HCT116 (cell line): Measurements from ENCODE around the gene SELENOH. TPM values are rescaled to one million over a fixed set of nuclear protein-coding genes. Genes with fewer than 3 reads are reported as not detected.

Experiments
- ATAC-seq: fragments of 200-7000 bp; cut with Tn5 transposase; 2 replicates; pipeline ENCODE4 v1.9.1; 2020; ENCODE audit warnings: mild to moderate bottlenecking, moderate library complexity
- BruUV-seq: library from RNA; stranded (reverse); fragments of 400-500 nt; replicated peaks from 2 replicates; lab custom pipeline; 2021; lab: Mats Ljungman, UMichigan
- CTCF ChIA-PET: fragments of 300-600 bp; sonication (Branson Sonifier 250); formaldehyde crosslinking; loops from one replicate; lab custom pipeline; 2021; ENCODE audit warnings: antibody characterized with exemption; lab: Charles Lee
- POLR2A ChIA-PET: fragments of 300-600, 350-600 bp; sonication (Branson Sonifier 250); formaldehyde crosslinking; loops from one replicate; lab custom pipeline; 2021; ENCODE audit warnings: antibody characterized with exemption; lab: Charles Lee
- RAD21 ChIA-PET, 2 experiments: fragments of 300-600 bp; sonication (Branson Sonifier 250); formaldehyde crosslinking; loops; one replicate each; lab custom pipeline; 2023; ENCODE audit warnings: low total read pairs in 2 of 2; ENCODE audit not compliant: uncharacterized antibody in 2 of 2, unreplicated experiment in 2 of 2, low non-redundant PET in 1 of 2; lab: Charles Lee
- DNase-seq: peaks from one replicate; pipeline ENCODE4 v3.0.0-alpha.2; 2010; ENCODE audit warnings: low read depth, low spot score
- H2AFZ ChIP-seq: fragments of 200-600 bp; shearing (Covaris generic), sonication (generic); 2 replicates; pipeline ENCODE4 v1.6.1; 2017; ENCODE audit warnings: low read depth, mixed run types, mixed read lengths, antibody characterized with exemption, low read length; ENCODE audit not compliant: poor library complexity, severe bottlenecking
- H3K27ac ChIP-seq: 2 replicates; pipeline ENCODE4 v1.5.1; 2012; ENCODE audit warnings: low read depth, low read length
- H3K27me3 ChIP-seq: fragments of 200-600 bp; sonication (generic); 2 replicates; pipeline ENCODE4 v1.6.1; 2016; ENCODE audit warnings: mixed run types, low read length, mixed read lengths; ENCODE audit not compliant: insufficient read depth
- H3K36me3 ChIP-seq, 2 experiments: fragments of 200-500 bp in 1 of 2; fragments of 200-600 bp in 1 of 2; sonication (Bioruptor generic) in 1 of 2; sonication (generic) in 1 of 2; 2 replicates each; pipeline versions ENCODE4 v1.5.1 to v1.6.1; 2014 to 2016; ENCODE audit warnings: low read length in 2 of 2, inconsistent platforms in 1 of 2, mixed read lengths in 1 of 2, mixed run types in 1 of 2; ENCODE audit not compliant: insufficient read depth in 2 of 2, control insufficient read depth in 1 of 2
- H3K4me1 ChIP-seq, 2 experiments: fragments of 200-600 bp in 1 of 2; sonication (generic) in 1 of 2; 2 replicates each; pipeline versions ENCODE4 v1.5.1 to v1.6.1; 2012 to 2017; ENCODE audit warnings: low read length in 2 of 2, inconsistent platforms in 1 of 2, mild to moderate bottlenecking in 1 of 2, mixed read lengths in 1 of 2, mixed run types in 1 of 2, moderate library complexity in 1 of 2; ENCODE audit not compliant: insufficient read depth in 2 of 2, control insufficient read depth in 1 of 2
- H3K4me2 ChIP-seq: fragments of 200-600 bp; sonication (generic); 2 replicates; pipeline ENCODE4 v1.6.1; 2017; ENCODE audit warnings: mixed run types, low read length, mixed read lengths
- H3K4me3 ChIP-seq, 2 experiments: fragments of 200-600 bp in 1 of 2; sonication (generic) in 1 of 2; replicated peaks in 1 of 2; 2 replicates each; pipeline ENCODE4 v1.5.1; 2011 to 2016; ENCODE audit warnings: low read length in 2 of 2, control low read depth in 1 of 2, low read depth in 1 of 2, mild to moderate bottlenecking in 1 of 2, mixed read lengths in 1 of 2, mixed run types in 1 of 2
- H3K79me2 ChIP-seq: fragments of 200-600 bp; sonication (generic); 2 replicates; pipeline ENCODE4 v1.6.1; 2017; ENCODE audit warnings: mild to moderate bottlenecking, mixed run types, low read length, moderate library complexity, mixed read lengths; ENCODE audit not compliant: insufficient read depth
- H3K9ac ChIP-seq: fragments of 200-600 bp; sonication (generic); 2 replicates; pipeline ENCODE4 v1.6.1; 2016; ENCODE audit warnings: low read length, mixed read lengths
- H3K9me2 ChIP-seq: fragments of 200-600 bp; sonication (generic), shearing (Covaris generic); 2 replicates; pipeline ENCODE4 v1.6.1; 2017; ENCODE audit warnings: mixed run types, mild to moderate bottlenecking, moderate library complexity; ENCODE audit not compliant: insufficient read depth
- H3K9me3 ChIP-seq, 2 experiments: fragments of 200-500 bp in 1 of 2; fragments of 200-600 bp in 1 of 2; sonication (Bioruptor generic) in 1 of 2; sonication (generic) in 1 of 2; 2 replicates each; pipeline ENCODE4 v1.6.1; 2014 to 2017; ENCODE audit warnings: low read length in 2 of 2, mixed read lengths in 2 of 2, inconsistent platforms in 1 of 2, low read depth in 1 of 2, mild to moderate bottlenecking in 1 of 2, mixed run types in 1 of 2, moderate library complexity in 1 of 2; ENCODE audit not compliant: control insufficient read depth in 1 of 2, insufficient read depth in 1 of 2
- H4K20me1 ChIP-seq: fragments of 200-600 bp; sonication (generic), shearing (Covaris generic); 2 replicates; pipeline ENCODE4 v1.6.1; 2017; ENCODE audit warnings: mixed run types, mild to moderate bottlenecking, moderate library complexity; ENCODE audit not compliant: insufficient read depth
- CBX3 ChIP-seq: IDR thresholded peaks from 2 replicates; pipeline ENCODE4 v1.6.1; 2012; ENCODE audit warnings: low read depth
- EZH2phosphoT487 ChIP-seq: fragments of 200-600 bp; IDR thresholded peaks from 2 replicates; pipeline ENCODE4 v1.6.1; 2018; ENCODE audit warnings: antibody characterized with exemption, borderline replicate concordance
- FOSL1 ChIP-seq: IDR thresholded peaks from 2 replicates; pipeline ENCODE4 v1.6.1; 2012; ENCODE audit warnings: low read depth
- JUND ChIP-seq: IDR thresholded peaks from 2 replicates; pipeline ENCODE4 v1.6.1; 2012
- SP1 ChIP-seq: IDR thresholded peaks from 2 replicates; pipeline ENCODE4 v1.6.1; 2012; ENCODE audit warnings: low read depth
- YY1 ChIP-seq: IDR thresholded peaks from 2 replicates; pipeline ENCODE4 v1.6.1; 2011; ENCODE audit warnings: low read length, low read depth, moderate library complexity, mild to moderate bottlenecking; ENCODE audit not compliant: insufficient replicate concordance; ENCODE audit errors: extremely low read depth
- intact Hi-C: fragments of 100-400 bp; cut with micrococcal nuclease; formaldehyde crosslinking; loops from 2 replicates; pipeline ENCODE4 v1.10.0; 2022
- total RNA-seq: library from RNA; stranded (reverse); gene quantifications from one replicate; pipeline ENCODE4 v1.2.1, GENCODE V29; 2021; ENCODE audit not compliant: unreplicated experiment

SELENOH gene
- total RNA-seq, 1 experiment from 2014 or later, result 194 TPM

GRCh38 chr11:57772562-57772961 lies 31.3 kb downstream of the SELENOH start:
- peaks cover 81 to 82% of the 10 kb centered on the region in 2 experiments for H3K4me1 ChIP-seq
- POLR2A ChIA-PET, result interaction anchor here (0.7 to 1.5 kb wide), 3 partner anchors 11 to 810 kb away, joined by 3 to 9 read pairs (median 6); partner anchors contain the start of gene CTNND1
- TF ChIP-seq EZH2phosphoT487 (no peak), FOSL1 (peak; percentile 48; the same call in 1 of the 2 replicates), CBX3 (peak; percentile 4; the same call in 1 of the 2 replicates), SP1 (peak; percentile 47; the same call in 1 of the 2 replicates)
- TF ChIP-seq, all 23 proteins: peak for 3
- DNase-seq (no peak), ATAC-seq (peak; percentile 57)
- Histone ChIP-seq H3K4me2 (peak overlapping the region; percentile 57), H3K27ac (peak overlapping the region; percentile 54), H3K27me3 (no peaks in the 10 kb centered on the region), H3K4me3 (peak overlapping the region in 1 of 2 experiments; percentile 3; a peak in 2 of 4 replicates), H3K79me2 (peaks cover 98% of the 10 kb centered on the region), H3K9me3 (no peaks in the 10 kb centered on the region), H3K36me3 (no peaks in the 10 kb centered on the region), H2AFZ (no peak overlapping the region), H3K9ac (peak overlapping the region; percentile 19), H3K9me2 (no peaks in the 10 kb centered on the region), H4K20me1 (peaks cover 4% of the 10 kb centered on the region; the same call in 1 of the 2 replicates)
- intact Hi-C loops, result no loop called here
- BruUV-seq, result no TSS peak
- ChIA-PET RAD21 (interaction anchor here in 1 of 2 experiments (0.7 kb wide), 1 partner anchor 451 kb away, joined by 3 read pairs; no protein-coding TSS in a partner anchor), CTCF (interaction anchor here (1.3 kb wide), 1 partner anchor 9 kb away, joined by 3 read pairs; no protein-coding TSS in a partner anchor)

GRCh38 chr11:57773026-57773598 lies 31.8 kb downstream of the SELENOH start:
- Histone ChIP-seq H3K27ac (no peak overlapping the region; the same call in 1 of the 2 replicates), H3K36me3 (no peaks in the 10 kb centered on the region), H3K4me3 (peak overlapping the region in 1 of 2 experiments; percentile 3; a peak in 1 of 4 replicates), H3K9me3 (no peaks in the 10 kb centered on the region), H4K20me1 (peaks cover 4% of the 10 kb centered on the region; the same call in 1 of the 2 replicates), H3K9me2 (no peaks in the 10 kb centered on the region), H3K27me3 (no peaks in the 10 kb centered on the region), H3K79me2 (peaks cover 98% of the 10 kb centered on the region), H3K4me1 (peaks cover 86 to 88% of the 10 kb centered on the region in 2 experiments), H3K4me2 (peak overlapping the region; percentile 57), H2AFZ (no peak overlapping the region), H3K9ac (peak overlapping the region; percentile 19)
- TF ChIP-seq YY1, result no peak
- TF ChIP-seq JUND, result no peak
- TF ChIP-seq CBX3, result 0 out of 2 replicates have a peak, but pooled peaks have one; percentile 19
- TF ChIP-seq FOSL1, result peak; percentile 37; the same call in 1 of the 2 replicates
- DNase-seq (no peak), ATAC-seq (peak; percentile 33; the same call in 1 of the 2 replicates)
- RAD21 ChIA-PET, result interaction anchor here in 1 of 2 experiments (0.6 kb wide), 1 partner anchor 25 kb away, joined by 3 read pairs; no protein-coding TSS in a partner anchor
- intact Hi-C loops, result no loop called here
- POLR2A ChIA-PET, result interaction anchor here (0.7 to 1.5 kb wide), 5 partner anchors 12 to 810 kb away, joined by 3 to 6 read pairs (median 4); partner anchors contain the start of gene CTNND1
- TSS peak; percentile 22 for BruUV-seq
- CTCF ChIA-PET, result no interaction called here
